ENCODE measurements around the gene IFNL1. TPM values are rescaled to one million over a fixed set of nuclear protein-coding genes. Genes with fewer than 3 reads are reported as not detected.

The IFNL1 gene
- total and polyA plus RNA-seq, 2 donors (not counting 3 experiments of a cell fraction or from before 2014, with no cell fraction given): not detected

Small RNA genes lying within 50 kb of the gene (small RNA-seq; reads per million reads assigned to genes)
- gene AC011445.2 (ENCODE audit: insufficient read depth, insufficient read length, low read depth, low replicate concordance): not detected

Other genes with a start within 250 kb of the IFNL1 start
- gene ACP7, start 212.0 kb upstream of the IFNL1 start, total RNA-seq: 0.18 and 0.49 TPM in 2 replicates
- gene ACP7, start 212.0 kb upstream of the IFNL1 start, polyA plus RNA-seq: 0.03 and 0.04 TPM in 2 replicates
- 49.6 and 55.4 TPM in 2 replicates for gene PAK4, start 170.6 kb upstream of the IFNL1 start, total RNA-seq
- 39.8 and 48.4 TPM in 2 replicates for gene PAK4, start 170.6 kb upstream of the IFNL1 start, polyA plus RNA-seq
- gene NCCRP1, start 99.4 kb upstream of the IFNL1 start, total RNA-seq: not detected in 2 replicates
- gene NCCRP1, start 99.4 kb upstream of the IFNL1 start, polyA plus RNA-seq: 0.06 TPM in 1 of 2 replicates, not detected in the other
- gene SYCN, start 92.1 kb upstream of the IFNL1 start, total RNA-seq: not detected in 2 replicates
- not detected in 2 replicates for gene SYCN, start 92.1 kb upstream of the IFNL1 start, polyA plus RNA-seq
- gene IFNL3, start 51.4 kb upstream of the IFNL1 start, total RNA-seq: not detected in 2 replicates
- gene IFNL3, start 51.4 kb upstream of the IFNL1 start, polyA plus RNA-seq: not detected in 2 replicates
- gene IFNL4, start 47.6 kb upstream of the IFNL1 start, total RNA-seq: not detected in 2 replicates
- not detected in 2 replicates for gene IFNL4, start 47.6 kb upstream of the IFNL1 start, polyA plus RNA-seq
- not detected in 2 replicates for gene IFNL2, start 28.0 kb upstream of the IFNL1 start, total RNA-seq
- gene IFNL2, start 28.0 kb upstream of the IFNL1 start, polyA plus RNA-seq: not detected in 2 replicates
- 1.4 and 1.5 TPM in 2 replicates for gene LRFN1, start 24.5 kb downstream of the IFNL1 start, total RNA-seq
- gene LRFN1, start 24.5 kb downstream of the IFNL1 start, polyA plus RNA-seq: 0.38 and 0.39 TPM in 2 replicates
- gene GMFG, start 39.6 kb downstream of the IFNL1 start, total RNA-seq: 39.5 and 41.5 TPM in 2 replicates
- 9.2 and 13.7 TPM in 2 replicates for gene GMFG, start 39.6 kb downstream of the IFNL1 start, polyA plus RNA-seq
- 82.1 and 87.7 TPM in 2 replicates for gene SAMD4B, start 46.0 kb downstream of the IFNL1 start, total RNA-seq
- gene SAMD4B, start 46.0 kb downstream of the IFNL1 start, polyA plus RNA-seq: 84.2 and 98.0 TPM in 2 replicates
- 53.6 and 55.1 TPM in 2 replicates for gene PAF1, start 94.7 kb downstream of the IFNL1 start, total RNA-seq
- 77.9 and 90.8 TPM in 2 replicates for gene PAF1, start 94.7 kb downstream of the IFNL1 start, polyA plus RNA-seq
- gene MED29, start 95.0 kb downstream of the IFNL1 start, total RNA-seq: 24.7 and 25.5 TPM in 2 replicates
- 50.4 and 60.3 TPM in 2 replicates for gene MED29, start 95.0 kb downstream of the IFNL1 start, polyA plus RNA-seq
- 12.2 and 26.5 TPM in 2 replicates for gene ZFP36, start 110.4 kb downstream of the IFNL1 start, total RNA-seq
- gene ZFP36, start 110.4 kb downstream of the IFNL1 start, polyA plus RNA-seq: 16.3 and 21.7 TPM in 2 replicates
- gene PLEKHG2, start 116.3 kb downstream of the IFNL1 start, total RNA-seq: 74.1 TPM in 2 replicates
- gene PLEKHG2, start 116.3 kb downstream of the IFNL1 start, polyA plus RNA-seq: 26.4 and 44.7 TPM in 2 replicates
- gene RPS16, start 139.5 kb downstream of the IFNL1 start, total RNA-seq: 1,735 and 1,768 TPM in 2 replicates
- gene RPS16, start 139.5 kb downstream of the IFNL1 start, polyA plus RNA-seq: 5,244 and 6,084 TPM in 2 replicates
- gene SUPT5H, start 149.2 kb downstream of the IFNL1 start, total RNA-seq: 108 and 120 TPM in 2 replicates
- 81.8 and 87.6 TPM in 2 replicates for gene SUPT5H, start 149.2 kb downstream of the IFNL1 start, polyA plus RNA-seq
- gene TIMM50, start 184.4 kb downstream of the IFNL1 start, total RNA-seq: 85.7 and 86.1 TPM in 2 replicates
- 118 and 124 TPM in 2 replicates for gene TIMM50, start 184.4 kb downstream of the IFNL1 start, polyA plus RNA-seq
- gene DLL3, start 202.5 kb downstream of the IFNL1 start, total RNA-seq: 0.40 and 0.55 TPM in 2 replicates
- gene DLL3, start 202.5 kb downstream of the IFNL1 start, polyA plus RNA-seq: 0.73 and 0.89 TPM in 2 replicates
- not detected in 2 replicates for gene SELENOV, start 218.7 kb downstream of the IFNL1 start, total RNA-seq
- gene SELENOV, start 218.7 kb downstream of the IFNL1 start, polyA plus RNA-seq: not detected in 2 replicates
- gene EID2B, start 236.4 kb downstream of the IFNL1 start, total RNA-seq: 3.0 and 3.9 TPM in 2 replicates
- gene EID2B, start 236.4 kb downstream of the IFNL1 start, polyA plus RNA-seq: 1.6 and 1.7 TPM in 2 replicates
- 17.4 and 19.2 TPM in 2 replicates for gene EID2, start 243.8 kb downstream of the IFNL1 start, total RNA-seq
- 6.6 TPM in 2 replicates for gene EID2, start 243.8 kb downstream of the IFNL1 start, polyA plus RNA-seq

All from endothelial cell of umbilical vein (primary cell).